GM21619 (cell line): ENCODE data around the gene CTDSP2.
"Not testable (repeated sequence)": the region's sequence is repeated elsewhere in the genome, so short reads cannot be mapped to it uniquely, and the experiment has no call there.

Experiments used
- ATAC-seq: cut with Tn5 transposase; IDR thresholded peaks from one replicate; pipeline ENCODE4 v1.9.1; 2021; ENCODE audit not compliant: unreplicated experiment

The CTDSP2 gene

DNA sequence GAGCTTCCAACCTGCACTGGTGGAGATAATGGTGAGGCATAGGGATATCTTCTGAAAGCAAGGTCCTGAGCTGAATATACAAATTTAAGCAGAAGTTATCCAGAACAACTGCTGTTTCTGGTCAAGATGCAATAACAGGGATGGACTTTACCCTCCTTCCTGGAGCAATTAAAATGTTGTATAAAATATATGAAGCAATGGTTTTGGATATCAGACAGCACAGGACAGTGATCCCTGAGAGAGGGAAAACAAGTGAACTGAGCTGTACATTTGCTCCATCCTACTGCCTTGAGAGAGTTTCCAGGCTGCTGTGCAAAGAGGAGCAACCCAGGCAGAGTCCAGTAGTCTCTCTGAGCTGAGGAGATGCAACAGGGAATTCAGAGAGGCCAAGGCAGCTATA is 36.0 kb upstream of the CTDSP2 start:
- ATAC-seq, result no peak

DNA sequence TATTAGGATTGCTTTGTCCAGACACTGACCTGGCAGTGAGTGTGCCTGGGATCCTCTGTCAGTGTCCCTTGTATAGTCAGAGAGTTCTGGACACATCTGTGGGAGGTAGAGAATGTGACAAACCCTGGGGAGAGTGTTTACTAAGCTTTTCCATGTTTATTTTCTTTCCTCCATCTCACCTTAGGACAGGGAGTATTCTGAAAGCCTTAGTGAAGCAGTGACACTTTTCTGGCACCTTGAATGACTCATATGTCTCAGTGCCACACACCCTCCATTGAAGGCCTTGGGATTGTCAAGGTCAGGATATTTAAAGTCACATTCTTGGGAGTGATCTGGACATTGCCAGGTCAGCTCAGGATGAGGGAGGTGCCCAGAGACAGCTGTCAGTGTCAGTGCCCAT is 34.9 kb upstream of the CTDSP2 start:
- ATAC-seq, result no peak

DNA sequence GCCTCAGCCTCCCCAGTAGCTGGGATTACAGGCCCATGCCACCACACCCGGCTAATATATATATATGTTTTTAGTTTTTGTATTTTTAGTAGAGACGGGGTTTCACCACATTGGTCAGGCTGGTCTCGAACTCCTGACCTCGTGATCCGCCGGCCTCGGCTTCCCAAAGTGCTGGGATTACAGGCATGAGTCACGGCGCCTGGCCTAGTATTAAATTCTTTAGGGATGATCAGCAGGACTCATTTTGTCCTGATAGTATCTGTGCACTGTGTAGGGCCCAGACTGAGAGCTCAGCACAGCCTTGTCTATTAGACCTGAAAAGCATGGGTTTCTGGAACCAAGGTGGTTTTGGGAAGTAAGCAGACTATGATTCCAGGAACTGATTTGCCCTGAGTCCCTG is 34.5 kb upstream of the CTDSP2 start:
- not testable (repeated sequence) for ATAC-seq

DNA sequence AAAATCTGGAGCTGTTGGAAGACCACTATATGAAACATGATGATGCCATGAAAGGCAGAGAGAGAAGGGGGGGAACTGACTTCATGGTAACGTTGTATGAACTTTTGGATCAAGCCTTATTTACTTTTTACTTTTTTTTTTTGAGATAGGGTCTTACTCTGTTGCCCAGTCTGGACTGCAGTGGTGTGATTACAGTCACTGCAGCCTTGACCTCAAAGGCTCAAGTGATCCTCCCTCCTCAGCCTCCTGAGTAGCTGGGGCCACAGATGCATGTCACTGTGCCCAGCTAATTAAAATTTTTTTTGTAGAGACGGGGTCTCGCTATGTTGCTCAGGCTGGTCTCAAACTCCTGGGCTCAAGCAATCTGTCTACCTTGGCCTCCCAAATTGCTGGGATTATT is 31.3 kb upstream of the CTDSP2 start:
- ATAC-seq, result no peak

DNA sequence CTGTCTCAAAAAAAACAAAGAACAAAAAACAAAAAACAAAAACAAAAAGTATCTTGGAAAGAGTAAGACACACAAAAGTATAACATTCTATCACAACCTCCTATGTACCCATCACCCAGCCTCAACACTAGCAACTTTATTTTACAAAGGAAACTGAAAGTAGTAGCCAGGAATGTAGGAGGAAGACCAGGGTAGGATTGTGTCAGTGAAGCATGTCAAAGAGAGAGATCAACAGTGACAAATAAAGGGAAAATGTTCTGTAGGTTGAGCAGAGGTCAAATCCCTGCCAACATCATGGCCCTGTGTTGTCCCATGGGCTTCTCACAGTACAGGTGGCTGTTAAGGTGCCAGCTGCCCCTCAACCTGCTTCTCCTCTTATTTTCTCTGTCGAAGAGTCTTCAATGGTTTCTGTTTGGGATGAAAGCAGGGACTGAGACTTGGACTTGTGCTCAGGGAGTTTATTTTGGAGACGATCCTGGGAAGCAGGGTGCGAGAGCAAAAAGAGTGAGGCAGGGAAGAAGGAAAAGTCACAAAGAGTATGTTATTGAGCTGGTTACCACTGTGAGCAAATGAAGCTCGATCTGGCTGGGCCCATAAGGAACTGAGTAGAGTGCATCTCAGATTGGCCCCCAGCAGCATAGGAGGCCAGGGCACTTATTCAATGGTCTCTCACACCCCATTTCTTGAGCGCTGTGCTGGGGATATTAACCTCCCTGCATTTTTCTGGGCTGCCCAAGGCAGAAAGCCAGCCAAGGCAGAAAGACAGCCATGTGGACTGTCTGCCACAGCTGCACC is 29.4 kb upstream of the CTDSP2 start:
- no peak for ATAC-seq

DNA sequence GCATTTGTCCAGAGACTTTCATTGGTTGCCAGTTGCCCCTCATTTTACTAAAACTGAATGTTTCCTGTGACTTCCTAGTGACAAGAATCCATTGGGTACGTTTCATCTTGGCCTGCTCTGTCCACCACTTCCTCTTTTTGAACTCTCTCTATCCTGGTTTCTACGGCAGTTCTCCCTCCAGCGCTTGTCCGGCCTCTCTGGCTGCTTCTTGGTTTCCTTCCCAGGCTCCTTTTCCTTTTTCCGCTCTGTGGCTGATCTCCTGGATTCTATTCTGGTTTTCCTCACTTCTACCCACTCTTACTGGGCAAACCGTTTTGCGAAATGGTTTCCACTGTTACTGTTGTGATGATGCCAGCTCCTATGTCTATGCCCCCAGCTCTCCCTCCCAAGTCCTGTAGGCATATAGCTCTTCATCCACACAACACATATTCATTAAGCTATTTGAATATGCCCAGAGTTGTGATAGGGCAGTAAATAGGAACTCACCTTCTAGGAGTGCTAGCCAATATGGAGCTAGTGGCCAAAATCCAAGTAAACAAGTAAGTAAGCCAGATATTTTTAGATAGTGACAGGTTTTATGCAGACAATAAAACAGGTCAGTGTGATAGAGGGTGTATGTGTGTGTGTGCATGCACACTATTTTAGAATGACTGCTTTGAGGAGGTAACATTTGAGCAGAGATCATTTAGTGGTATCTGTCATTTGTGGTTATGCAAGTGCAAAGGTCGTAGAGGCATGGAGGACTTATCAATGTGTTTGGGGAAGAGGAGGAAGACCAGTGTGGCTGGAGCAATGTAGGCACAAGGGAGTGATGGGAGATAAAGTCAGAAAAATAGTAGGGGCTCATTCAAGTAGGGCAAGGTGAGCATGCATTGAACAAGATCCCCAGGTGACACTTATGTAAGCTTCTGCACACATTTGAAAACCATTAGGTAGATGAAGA is 27.9 kb upstream of the CTDSP2 start:
- ATAC-seq, result no peak

DNA sequence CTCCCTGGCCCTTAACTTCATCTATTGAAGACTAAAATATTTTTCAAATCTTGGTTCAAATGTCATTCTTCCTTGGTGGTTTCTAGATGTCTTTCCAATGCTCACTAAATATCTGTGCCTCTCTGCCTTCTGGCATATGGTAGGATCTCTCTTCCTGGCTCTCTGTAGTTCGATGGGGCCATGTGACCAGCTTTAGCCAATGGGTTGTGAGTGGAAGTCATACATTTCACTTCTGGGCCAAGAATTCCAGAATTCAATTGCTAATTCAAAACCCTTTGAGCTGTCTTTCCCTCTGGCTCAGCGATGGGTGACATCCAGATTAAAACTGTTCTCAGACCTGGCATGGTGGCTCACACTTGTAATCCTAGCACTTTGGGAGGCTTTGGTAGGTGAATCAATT is 25.8 kb upstream of the CTDSP2 start:
- no peak for ATAC-seq

DNA sequence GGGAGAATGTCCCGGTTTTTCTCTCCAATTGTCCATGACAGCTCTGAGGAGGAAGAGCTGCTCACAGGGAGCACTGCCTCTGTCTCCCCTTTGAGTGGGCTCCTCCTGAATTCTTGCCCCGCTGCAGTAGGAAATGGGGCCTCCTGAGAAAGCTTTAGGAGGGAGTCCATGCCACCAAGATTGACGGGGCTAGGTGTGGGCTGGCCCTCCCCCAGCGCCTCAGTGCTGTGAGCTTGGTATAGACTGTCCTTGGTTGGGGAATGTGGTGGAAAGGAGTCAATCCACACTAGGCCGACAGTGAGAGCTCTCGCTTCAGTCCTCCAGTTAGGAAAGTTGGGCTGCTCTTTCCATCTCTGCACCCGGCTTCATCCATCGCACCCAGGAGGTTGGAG is 23.4 kb upstream of the CTDSP2 start:
- no peak for ATAC-seq

DNA sequence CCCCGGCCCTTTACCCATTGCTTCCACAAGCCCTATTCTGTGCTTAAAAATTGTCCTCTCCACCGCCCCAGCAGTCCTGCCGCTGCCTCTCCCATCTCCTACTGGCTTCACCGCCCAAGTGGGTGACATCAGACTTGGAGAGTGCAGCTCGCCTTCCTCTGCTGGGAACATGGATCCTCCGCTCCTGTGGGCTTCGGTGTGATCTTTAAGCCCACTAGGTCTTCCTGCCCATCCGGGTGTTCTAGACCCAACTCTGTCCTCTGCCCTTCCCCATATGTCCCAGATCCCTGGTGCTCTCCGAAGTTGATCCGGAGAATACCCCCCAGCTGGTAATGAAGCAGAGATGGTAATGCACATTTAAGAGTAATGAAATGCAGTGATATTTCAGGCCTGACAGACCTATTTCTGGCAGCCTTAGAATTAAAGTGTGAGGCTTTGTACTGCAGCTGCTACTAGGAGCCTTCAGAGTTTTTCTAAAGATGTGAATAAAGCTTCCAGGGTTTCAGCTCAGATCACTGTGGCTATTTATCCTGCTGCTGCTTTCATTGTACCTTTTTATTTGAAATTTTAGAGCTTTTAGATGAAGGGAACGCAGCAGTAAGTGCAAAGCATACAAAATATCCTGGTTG is 22.9 kb upstream of the CTDSP2 start:
- ATAC-seq, result no peak

DNA sequence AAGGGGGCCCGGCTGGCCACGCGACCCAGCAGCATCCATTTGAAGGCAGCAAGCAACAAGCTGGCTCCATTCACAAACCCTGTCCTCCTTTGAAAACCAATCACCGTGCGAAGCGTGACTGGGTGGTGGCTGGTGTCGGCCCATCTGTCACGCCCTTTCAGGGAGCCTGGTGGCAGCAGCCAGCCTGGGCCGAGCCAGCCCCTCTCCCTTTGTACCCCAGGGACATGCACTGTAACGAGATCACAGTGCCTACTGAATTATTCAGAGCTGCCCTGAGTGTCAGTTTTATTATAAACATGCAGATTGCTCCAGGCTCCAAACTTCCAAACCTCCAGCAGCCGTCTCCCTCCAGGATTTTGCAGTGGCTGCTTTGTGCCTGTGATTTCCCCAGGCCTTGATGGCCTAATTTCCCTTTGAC is 22.3 kb upstream of the CTDSP2 start:
- ATAC-seq, result no peak

DNA sequence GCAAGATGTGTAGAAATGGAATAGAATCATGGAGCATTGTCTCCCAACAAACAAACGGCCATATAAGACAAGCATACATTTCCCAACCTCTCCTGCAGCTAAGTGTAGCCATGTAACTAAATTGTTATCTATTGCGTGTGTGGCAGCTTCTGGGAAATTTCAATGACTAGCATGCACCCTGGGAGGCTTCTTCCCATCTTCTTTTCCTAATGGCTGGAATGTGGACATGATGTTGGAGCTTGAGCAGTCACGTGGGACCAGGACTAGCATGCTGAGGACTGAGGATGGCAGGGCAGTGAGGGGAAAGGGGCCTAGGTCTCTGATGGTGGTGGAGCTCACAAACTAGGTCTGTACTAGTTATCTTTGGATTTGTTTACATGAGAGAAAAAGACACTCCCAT is 21.7 kb upstream of the CTDSP2 start:
- no peak for ATAC-seq

DNA sequence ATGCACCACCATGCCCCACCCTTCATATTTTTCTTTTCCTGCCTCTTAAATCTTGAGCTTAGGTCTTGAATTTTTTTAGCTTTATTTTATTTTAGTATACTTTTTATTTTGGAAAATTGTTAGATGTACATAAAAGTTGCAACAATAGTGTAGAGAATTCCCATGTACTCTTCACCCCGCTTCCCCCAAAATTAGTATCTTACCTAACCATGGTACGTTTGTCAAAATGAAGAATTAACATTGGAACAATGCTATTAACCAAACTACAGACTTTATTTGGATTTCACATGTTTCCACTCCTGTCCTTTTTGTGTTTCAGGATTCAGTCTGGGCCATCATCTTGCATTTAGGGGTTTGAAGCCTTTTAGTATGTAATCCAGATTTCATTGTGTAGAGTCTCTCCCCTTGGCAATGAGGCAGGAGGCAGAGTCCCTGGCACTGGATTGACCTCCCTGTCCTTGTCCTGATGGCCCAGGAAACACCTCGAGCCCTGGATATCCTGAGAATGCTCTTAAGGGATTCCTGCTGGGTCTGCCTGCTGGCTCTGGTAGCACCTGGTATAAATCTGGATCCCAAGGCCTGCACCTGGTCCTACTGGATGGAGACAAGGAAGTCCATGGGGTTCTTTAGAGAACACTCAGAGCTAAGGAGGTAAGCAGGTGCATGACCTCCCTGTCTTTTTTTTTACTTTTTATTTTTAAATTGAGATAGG is 19.9 kb upstream of the CTDSP2 start:
- no peak for ATAC-seq

DNA sequence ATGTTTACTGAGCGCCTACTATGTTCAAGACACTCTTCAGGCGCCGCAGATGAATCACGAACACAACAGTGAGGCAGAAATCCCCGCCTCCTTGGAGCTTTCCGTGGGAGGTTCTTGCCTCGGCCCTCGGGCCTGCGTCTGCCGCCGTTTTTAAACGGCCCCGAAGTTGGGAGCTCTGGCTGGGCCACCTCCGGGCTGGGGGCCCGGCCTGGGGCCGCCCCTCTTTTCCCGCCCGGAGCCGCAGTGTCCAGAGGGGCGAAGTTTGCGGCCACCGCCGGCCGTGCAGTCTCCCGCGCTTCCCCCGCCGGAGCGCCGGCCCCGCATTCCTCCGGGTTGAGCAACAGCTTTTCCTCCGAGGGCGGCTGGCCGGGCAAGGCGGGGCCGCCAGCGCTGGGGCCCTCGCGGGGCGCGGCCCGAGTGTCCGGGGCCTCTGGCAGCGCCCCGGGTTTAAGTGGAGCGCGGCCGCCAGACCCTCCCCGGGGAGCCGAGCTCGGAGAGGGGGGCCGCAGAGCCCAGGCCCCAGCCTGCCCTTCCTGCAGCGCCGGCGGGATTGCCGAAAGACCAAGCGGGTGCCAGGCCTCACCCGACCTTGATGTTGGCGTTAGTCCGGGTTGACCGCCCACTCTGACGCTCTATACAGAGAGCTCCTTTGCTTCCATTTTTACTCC is 18.7 kb upstream of the CTDSP2 start:
- peak; percentile 68 for ATAC-seq

DNA sequence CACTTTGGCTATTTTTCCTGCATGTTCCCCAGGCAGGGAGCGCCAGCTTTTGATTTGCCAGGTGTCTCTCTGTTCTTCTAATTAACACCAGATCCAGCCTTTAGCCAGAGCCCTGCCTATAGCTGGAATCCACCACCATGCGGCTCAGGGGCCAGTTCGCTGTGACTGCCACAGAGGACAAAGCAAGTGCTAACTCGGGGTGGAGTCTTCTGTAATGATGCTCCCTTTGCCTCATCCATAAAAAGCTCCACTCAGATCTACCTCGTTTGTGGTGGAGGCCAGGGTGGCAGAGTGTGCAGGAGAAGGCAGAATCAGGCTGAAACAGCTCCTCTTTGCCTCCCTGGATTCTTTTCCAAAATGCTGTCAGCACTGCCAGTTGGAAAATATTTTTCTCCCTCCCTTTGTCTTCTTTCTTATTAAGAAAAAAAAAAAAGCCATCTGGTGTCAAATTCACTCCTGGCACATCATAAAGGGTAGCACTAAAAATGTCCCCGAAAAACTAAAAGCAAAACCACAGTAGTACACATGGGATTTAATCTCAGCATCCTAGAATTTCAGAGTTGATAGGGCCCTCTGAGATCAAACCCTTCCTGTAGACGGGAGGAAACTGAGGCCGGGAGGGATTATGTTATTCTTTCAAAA is 18.0 kb upstream of the CTDSP2 start:
- ATAC-seq, result no peak

DNA sequence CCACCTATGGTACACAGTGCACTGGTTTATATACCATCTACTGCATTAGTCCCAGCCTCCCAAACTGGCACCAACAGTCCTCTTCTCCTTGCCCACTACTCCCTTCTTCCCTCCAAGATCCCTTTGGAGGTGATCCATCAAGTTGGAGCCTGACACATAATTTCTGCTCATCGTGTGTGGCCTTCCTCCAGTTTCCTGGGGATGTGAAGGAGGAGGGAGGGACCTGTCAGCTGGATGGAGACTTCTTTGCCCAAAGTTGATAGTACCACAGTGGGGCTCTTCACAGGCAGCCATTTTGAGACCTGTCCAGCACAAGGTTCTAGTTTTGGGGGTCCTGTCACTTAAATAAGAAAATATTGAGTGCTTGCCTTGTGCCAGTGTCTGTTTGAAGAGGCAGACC is 17.1 kb upstream of the CTDSP2 start:
- no peak for ATAC-seq

DNA sequence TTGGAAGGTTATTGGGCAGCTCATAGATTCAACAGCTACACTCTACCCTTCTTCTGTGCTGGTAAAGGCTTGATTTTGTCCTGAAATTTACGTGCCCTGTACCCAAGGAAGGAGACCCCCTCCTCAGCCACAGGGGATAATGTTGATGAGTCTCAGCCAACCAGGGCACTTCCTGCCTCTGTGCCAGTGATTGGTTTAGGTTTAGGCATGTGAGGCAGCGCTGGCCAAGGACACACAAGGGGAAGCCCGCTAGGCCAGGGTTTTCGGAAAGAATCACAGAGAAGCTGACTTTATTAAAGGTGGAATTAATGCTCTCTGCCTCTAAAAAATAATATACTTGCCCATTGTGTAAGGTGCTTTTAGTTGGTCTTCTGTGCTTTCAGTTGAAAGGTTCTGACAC is 15.4 kb upstream of the CTDSP2 start:
- ATAC-seq, result no peak

DNA sequence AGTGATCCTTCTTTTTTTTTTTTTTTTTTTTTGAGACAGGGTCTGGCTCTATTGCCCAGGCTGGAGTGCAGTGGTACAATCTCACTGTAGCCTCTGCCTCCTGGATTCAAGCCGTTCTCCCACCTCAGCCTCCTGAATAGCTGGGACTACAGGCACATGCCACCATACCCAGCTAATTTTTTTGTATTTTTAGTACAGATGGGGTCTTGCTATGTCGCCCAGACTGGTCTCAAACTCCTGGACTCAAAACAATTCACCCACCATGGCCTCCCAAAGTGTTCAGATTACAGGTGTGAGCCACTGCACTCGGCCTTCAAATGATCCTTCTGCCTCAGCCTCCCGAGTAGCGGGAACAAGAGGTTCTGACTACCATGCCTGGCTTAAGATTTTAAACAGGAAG is 14.4 kb upstream of the CTDSP2 start:
- not testable (repeated sequence) for ATAC-seq

DNA sequence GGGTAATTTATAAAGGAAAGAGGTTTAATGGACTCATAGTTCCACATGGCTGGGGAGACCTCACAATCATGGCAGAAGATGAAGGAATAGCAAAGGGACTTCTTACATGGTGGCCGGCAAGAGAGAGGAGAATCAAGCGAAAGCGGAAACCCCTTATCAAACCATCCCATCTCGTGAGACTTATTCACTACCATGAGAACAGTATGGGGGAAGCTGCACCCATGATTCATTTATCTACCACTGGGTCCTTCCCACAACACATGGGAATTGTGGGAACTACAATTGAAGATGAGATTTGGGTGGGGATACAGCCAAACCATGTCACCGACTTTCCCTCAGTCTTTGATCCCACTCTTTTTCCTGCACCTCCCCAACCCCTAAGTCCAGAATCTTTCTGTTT is 12.6 kb upstream of the CTDSP2 start:
- ATAC-seq, result no peak

DNA sequence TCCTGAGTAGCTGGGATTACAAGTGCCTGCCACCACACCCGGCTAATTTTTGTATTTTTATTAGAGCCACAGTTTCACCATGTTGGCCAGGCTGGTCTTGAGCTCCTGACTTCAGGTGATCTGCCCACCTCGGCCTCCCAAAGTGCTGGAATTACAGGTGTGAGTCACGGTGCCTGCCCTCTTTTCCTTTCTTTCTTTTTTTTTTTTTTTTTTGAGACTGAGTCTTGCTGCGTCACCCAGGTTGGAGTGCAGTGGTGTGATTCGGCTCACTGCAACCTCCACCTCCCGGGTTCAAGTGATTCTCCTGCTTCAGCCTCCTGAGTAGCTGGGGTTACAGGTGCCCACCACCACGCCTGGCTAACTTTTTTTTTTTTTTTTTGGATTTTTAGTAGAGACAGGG is 11.6 kb upstream of the CTDSP2 start:
- ATAC-seq, result not testable (repeated sequence)

DNA sequence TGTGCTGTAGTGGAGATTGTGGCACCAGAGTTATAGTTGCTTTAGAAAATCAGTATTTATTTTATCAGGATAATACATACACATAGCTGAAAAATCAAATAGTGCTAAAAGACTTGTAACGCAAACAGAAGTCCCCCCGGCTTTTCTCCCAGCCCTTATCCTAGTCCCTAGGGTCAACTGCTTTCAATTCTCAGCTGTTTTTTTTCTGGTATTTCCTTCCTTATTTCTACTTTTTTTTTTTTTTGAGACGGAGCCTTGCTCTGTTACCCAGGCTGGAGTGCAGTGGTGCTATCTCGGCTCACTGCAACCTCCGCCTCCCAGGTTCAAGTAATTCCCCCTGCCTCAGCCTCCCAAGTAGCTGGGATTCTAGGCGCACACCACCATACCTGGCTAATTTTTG is 8.4 kb upstream of the CTDSP2 start:
- no peak for ATAC-seq
